K562 (cell line): ENCODE data around the gene ATG13. TPM values are rescaled to one million over a fixed set of nuclear protein-coding genes. Genes with fewer than 3 reads are reported as not detected.
A peak's percentile ranks its signal among the peaks of the same experiment; 100 is the strongest.

ENCODE experiments used
- BCOR ChIP-seq: fragments of 450-650 bp; IDR thresholded peaks from 2 replicates; pipeline ENCODE4 v1.6.1; 2016
- NFE2L1 ChIP-seq: fragments of 450-650 bp; IDR thresholded peaks from 2 replicates; pipeline ENCODE4 v1.6.1; 2016; ENCODE audit warnings: missing genetic modification characterization, low read depth, mild to moderate bottlenecking, missing compliant biosample characterization, moderate library complexity, borderline replicate concordance
- POLR2G ChIP-seq: fragments of 200-400 bp; formaldehyde crosslinking; IDR thresholded peaks from 2 replicates; pipeline ENCODE4 v1.6.1; 2017; ENCODE audit warnings: low read depth, mild to moderate bottlenecking, antibody characterized with exemption, low read length, moderate library complexity
- PRMT5 ChIP-seq: sonication (generic); formaldehyde crosslinking; IDR thresholded peaks from 2 replicates; pipeline ENCODE4 v1.5.0; 2020; ENCODE audit warnings: missing genetic modification reagents
- RBFOX2 ChIP-seq: fragments of 200-400 bp; formaldehyde crosslinking; IDR thresholded peaks from 2 replicates; pipeline ENCODE4 v1.6.1; 2017; ENCODE audit warnings: low read depth, mild to moderate bottlenecking, low read length, moderate library complexity
- SP2 ChIP-seq: IDR thresholded peaks from 2 replicates; pipeline ENCODE4 v1.6.1; 2011; ENCODE audit warnings: mild to moderate bottlenecking, low read depth, low read length, moderate library complexity; ENCODE audit not compliant: poor library complexity, severe bottlenecking; ENCODE audit errors: extremely low read depth
- TSC22D4 ChIP-seq: fragments of 450-650 bp; IDR thresholded peaks from 2 replicates; pipeline ENCODE4 v1.6.1; 2016; ENCODE audit warnings: missing genetic modification characterization, missing biosample characterization, control low read depth
- XRCC5 ChIP-seq: fragments of 200-400 bp; formaldehyde crosslinking; IDR thresholded peaks from 2 replicates; pipeline ENCODE4 v1.6.1; 2017; ENCODE audit warnings: low read depth, mild to moderate bottlenecking, low read length
- ZC3H8 ChIP-seq: fragments of 450-650 bp; IDR thresholded peaks from 2 replicates; pipeline ENCODE4 v1.6.1; 2017
- polyA plus RNA-seq, 8 experiments: library from polyadenylated mRNA; depleted of rRNA in 4 of 8; stranded (reverse) in 5 of 8; unstranded in 3 of 8; fragments of >200 nt; fragmentation: Nextera tagmentation in 2 of 8; fragmentation: Illumina TruSeq in 1 of 8; extraction: Ambion mirVana in 2 of 8; extraction: Trizol in 1 of 8; gene quantifications; 2 replicates each; pipeline versions ENCODE4 v1.2.1 to v1.2.3, GENCODE V29; 2011 to 2014; ENCODE audit warnings: inconsistent platforms in 1 of 8, missing spikeins in 1 of 8
- total RNA-seq, 7 experiments: library from RNA; depleted of rRNA in 6 of 7; stranded (reverse); fragments of >200 nt in 6 of 7; fragmentation: Illumina TruSeq in 2 of 7; extraction: Trizol in 2 of 7; gene quantifications; 2 replicates each; pipeline versions ENCODE4 v1.2.1 to v1.2.3, GENCODE V29; 2011 to 2021; ENCODE audit warnings: low replicate concordance in 1 of 7
- TF ChIP-seq, protein P1 (sequence below): fragments of 250-450 bp; sonication (Bioruptor Pico); IDR thresholded peaks from 2 replicates; pipeline ENCODE4 v1.5.0; 2021; ENCODE audit warnings: mild to moderate bottlenecking, moderate library complexity

ATG13 gene
- total and polyA plus RNA-seq, 9 of the 15 experiments (the other 6 are each of a cell fraction or from before 2014, with no cell fraction given): 13.1 to 61.5 (median 36.5) TPM

DNA sequence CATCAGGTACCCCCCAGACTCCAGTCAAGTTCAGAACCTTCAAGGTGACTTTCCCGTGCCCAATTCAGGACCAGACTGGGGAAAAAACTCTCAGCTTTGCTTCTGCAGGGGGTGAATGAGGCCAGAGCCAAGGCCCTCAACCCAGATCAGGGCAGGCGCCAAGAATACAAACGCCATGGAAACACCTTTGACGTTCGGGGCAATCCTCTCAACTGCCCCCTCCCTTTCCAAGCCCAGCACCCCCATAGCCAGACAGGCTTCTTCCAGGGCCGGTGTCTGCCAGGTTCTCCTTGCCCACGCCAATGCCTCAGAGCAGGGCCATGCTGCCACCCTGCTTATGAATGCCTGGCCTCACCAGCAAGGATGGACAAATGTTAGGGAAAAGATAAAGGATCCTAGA lies 77.3 kb downstream of the ATG13 start (continued):
- TF ChIP-seq, protein P1, sequence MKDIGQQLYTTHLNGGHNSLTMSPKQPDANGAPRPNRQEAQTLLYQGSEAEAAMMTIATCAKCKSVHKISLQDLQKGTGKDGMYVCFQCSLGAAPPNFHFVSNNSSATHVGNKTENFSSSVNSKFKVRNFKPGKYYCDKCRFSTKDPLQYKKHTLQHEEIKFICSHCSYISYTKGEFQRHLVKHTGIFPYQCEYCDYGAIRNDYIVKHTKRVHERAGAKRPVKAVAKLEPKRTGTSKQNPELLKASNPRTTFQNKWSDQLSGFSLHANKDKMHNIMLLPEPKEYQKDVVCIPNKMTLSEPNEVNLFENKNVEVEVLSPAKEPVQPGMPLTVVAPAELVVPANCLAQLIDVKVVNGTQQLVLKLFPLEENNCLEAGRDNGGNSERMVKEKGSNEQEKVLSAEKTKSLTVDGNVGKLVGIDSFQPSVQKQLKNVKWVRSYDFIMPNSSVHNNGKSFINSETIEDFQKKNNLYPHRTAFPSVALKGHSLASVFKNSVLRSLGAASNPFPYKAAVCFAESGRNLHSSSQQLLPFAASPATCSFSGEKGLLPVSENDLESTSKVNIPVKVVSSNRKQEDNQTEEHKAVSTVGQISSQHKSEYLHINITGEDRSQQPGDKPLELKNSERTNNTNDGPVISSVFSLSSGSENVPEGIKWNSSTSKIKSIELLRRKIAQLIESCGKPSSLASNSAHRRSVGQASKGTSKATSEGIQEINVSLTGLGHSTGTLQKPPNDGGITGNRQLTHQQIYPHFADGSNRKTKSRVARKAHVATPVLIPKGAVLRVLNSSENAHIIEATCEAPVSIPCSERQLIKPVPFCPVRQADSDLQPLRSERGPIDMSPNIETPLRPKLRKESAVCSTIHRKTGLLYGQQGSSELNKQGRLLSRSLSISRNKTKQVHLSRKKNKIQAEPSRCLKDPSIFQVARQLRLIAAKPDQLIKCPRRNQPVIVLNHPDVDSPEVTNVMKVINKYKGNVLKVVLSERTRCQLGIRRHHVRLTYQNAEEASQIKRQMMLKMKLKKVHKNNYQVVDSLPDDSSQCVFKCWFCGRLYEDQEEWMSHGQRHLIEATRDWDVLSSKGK (CRISPR knock-in tag): no peak
- TF ChIP-seq BCOR (no peak), ZC3H8 (no peak), PRMT5 (CRISPR knock-in tag) (no peak), RBFOX2 (peak; percentile 0; the same call in 1 of the 2 replicates), POLR2G (peak; percentile 37; the same call in 1 of the 2 replicates), SP2 (no peak), TSC22D4 (tag) (no peak), XRCC5 (no peak), NFE2L1 (no peak)
